HG03280 (cell line): ENCODE results near the gene TBXT.

ENCODE experiments used
- ATAC-seq: cut with Tn5 transposase; IDR thresholded peaks from one replicate; pipeline ENCODE4 v1.9.1; 2021; ENCODE audit warnings: mild to moderate bottlenecking, moderate library complexity; ENCODE audit not compliant: unreplicated experiment

The TBXT gene

GRCh38 chr6:166119116-166119911 is 48.3 kb downstream of the TBXT start:
- ATAC-seq = no peak

- ATAC-seq = no peak
Observed at GRCh38 chr6:166115609-166116008, 52.0 kb downstream of the TBXT start.

- ATAC-seq = no peak
Observed at GRCh38 chr6:166112580-166112979, 55.1 kb downstream of the TBXT start.

GRCh38 chr6:166109608-166110007 is 58.0 kb downstream of the TBXT start:
- ATAC-seq = no peak
